ENCODE results near the gene BHLHE41.

BHLHE41 gene

GRCh38 chr12:26090836-26091510, 33.9 kb downstream of the BHLHE41 start:
- Histone ChIP-seq H3K4me3 (ENCODE audit: low read depth in 1 of 2, low read length in 2 of 2) (no peak overlapping the region), H3K27me3 (ENCODE audit: control insufficient read depth in 1 of 2, insufficient read depth in 2 of 2, low read length in 2 of 2) (no peaks in the 10 kb centered on the region), H3K9me3 (ENCODE audit: control insufficient read depth in 1 of 2, low read length in 2 of 2) (no peaks in the 10 kb centered on the region), H3K9ac (ENCODE audit: low read depth in 1 of 2, low read length in 2 of 2) (no peak overlapping the region), H3K4me1 (ENCODE audit: control insufficient read depth in 1 of 2, insufficient read depth in 2 of 2, low read length in 2 of 2) (no peaks in the 10 kb centered on the region), H3K36me3 (ENCODE audit: control insufficient read depth in 1 of 2, insufficient read depth in 2 of 2, low read length in 2 of 2) (no peaks in the 10 kb centered on the region), H3K27ac (ENCODE audit: low read depth, low read length) (no peak overlapping the region)

GRCh38 chr12:26088998-26089397, 35.8 kb downstream of the BHLHE41 start:
- H3K36me3 ChIP-seq (ENCODE audit: control insufficient read depth in 1 of 2, insufficient read depth in 2 of 2, low read length in 2 of 2): no peaks in the 10 kb centered on the region
- H3K4me3 ChIP-seq (ENCODE audit: low read depth in 1 of 2, low read length in 2 of 2): no peak overlapping the region
- H3K9me3 ChIP-seq (ENCODE audit: control insufficient read depth in 1 of 2, low read length in 2 of 2): no peaks in the 10 kb centered on the region
- H3K4me1 ChIP-seq (ENCODE audit: control insufficient read depth in 1 of 2, insufficient read depth in 2 of 2, low read length in 2 of 2): no peaks in the 10 kb centered on the region
- no peak overlapping the region for H3K27ac ChIP-seq (ENCODE audit: low read depth, low read length)
- no peak overlapping the region for H3K9ac ChIP-seq (ENCODE audit: low read depth in 1 of 2, low read length in 2 of 2)
- H3K27me3 ChIP-seq (ENCODE audit: control insufficient read depth in 1 of 2, insufficient read depth in 2 of 2, low read length in 2 of 2): no peaks in the 10 kb centered on the region

DNA sequence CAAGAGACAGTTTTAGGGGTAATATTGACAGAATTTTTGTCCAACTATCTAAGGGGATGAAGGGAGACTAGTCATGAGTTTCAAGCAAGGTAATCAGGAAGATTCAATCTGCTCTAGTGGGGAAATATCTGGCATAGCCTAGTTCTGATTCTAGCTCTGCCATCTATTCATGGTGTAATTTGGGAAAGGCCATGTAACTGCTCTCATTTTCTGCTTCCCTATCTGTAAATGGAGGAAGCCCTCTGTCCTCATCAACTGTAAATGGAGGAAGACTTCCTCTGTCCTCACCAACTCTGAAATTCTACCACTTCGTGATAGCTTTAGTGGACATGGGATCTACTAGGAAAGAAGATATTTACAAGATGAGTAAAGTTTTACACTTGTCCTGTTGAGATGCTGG, 37.9 kb downstream of the BHLHE41 start:
- Histone ChIP-seq H3K27ac (ENCODE audit: low read depth, low read length) (no peak overlapping the region), H3K4me1 (ENCODE audit: control insufficient read depth in 1 of 2, insufficient read depth in 2 of 2, low read length in 2 of 2) (no peaks in the 10 kb centered on the region), H3K9ac (ENCODE audit: low read depth in 1 of 2, low read length in 2 of 2) (no peak overlapping the region), H3K27me3 (ENCODE audit: control insufficient read depth in 1 of 2, insufficient read depth in 2 of 2, low read length in 2 of 2) (no peaks in the 10 kb centered on the region), H3K36me3 (ENCODE audit: control insufficient read depth in 1 of 2, insufficient read depth in 2 of 2, low read length in 2 of 2) (no peaks in the 10 kb centered on the region), H3K9me3 (ENCODE audit: control insufficient read depth in 1 of 2, low read length in 2 of 2) (no peaks in the 10 kb centered on the region), H3K4me3 (ENCODE audit: low read depth in 1 of 2, low read length in 2 of 2) (no peak overlapping the region)

DNA sequence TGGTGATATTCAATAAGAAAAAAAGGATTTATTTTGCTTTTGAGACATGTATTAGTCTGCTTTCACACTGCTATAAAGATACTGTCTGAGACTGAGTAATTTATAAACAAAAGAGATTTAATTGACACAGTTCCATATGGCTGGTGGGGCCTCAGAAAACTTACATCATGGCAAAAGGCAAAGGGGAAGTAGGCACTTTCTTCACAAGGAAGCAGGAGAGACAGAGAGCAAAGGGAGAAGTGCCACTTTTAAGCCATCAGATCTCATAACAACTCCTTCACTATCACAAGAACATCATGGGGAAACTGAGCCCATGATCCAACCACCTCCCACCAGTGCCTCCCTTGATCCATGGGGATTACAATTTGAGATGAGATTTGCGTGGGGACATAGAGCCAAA, 43.9 kb downstream of the BHLHE41 start:
- Histone ChIP-seq H3K27ac (ENCODE audit: low read depth, low read length) (no peak overlapping the region), H3K9ac (ENCODE audit: low read depth in 1 of 2, low read length in 2 of 2) (no peak overlapping the region), H3K4me1 (ENCODE audit: control insufficient read depth in 1 of 2, insufficient read depth in 2 of 2, low read length in 2 of 2) (no peaks in the 10 kb centered on the region), H3K36me3 (ENCODE audit: control insufficient read depth in 1 of 2, insufficient read depth in 2 of 2, low read length in 2 of 2) (no peaks in the 10 kb centered on the region), H3K4me3 (ENCODE audit: low read depth in 1 of 2, low read length in 2 of 2) (no peak overlapping the region), H3K27me3 (ENCODE audit: control insufficient read depth in 1 of 2, insufficient read depth in 2 of 2, low read length in 2 of 2) (no peaks in the 10 kb centered on the region), H3K9me3 (ENCODE audit: control insufficient read depth in 1 of 2, low read length in 2 of 2) (no peaks in the 10 kb centered on the region)

GRCh38 chr12:26077915-26078702, 46.7 kb downstream of the BHLHE41 start:
- Histone ChIP-seq H3K9ac (ENCODE audit: low read depth in 1 of 2, low read length in 2 of 2) (no peak overlapping the region), H3K27me3 (ENCODE audit: control insufficient read depth in 1 of 2, insufficient read depth in 2 of 2, low read length in 2 of 2) (no peaks in the 10 kb centered on the region), H3K9me3 (ENCODE audit: control insufficient read depth in 1 of 2, low read length in 2 of 2) (no peaks in the 10 kb centered on the region), H3K4me3 (ENCODE audit: low read depth in 1 of 2, low read length in 2 of 2) (no peak overlapping the region), H3K36me3 (ENCODE audit: control insufficient read depth in 1 of 2, insufficient read depth in 2 of 2, low read length in 2 of 2) (no peaks in the 10 kb centered on the region), H3K27ac (ENCODE audit: low read depth, low read length) (no peak overlapping the region), H3K4me1 (ENCODE audit: control insufficient read depth in 1 of 2, insufficient read depth in 2 of 2, low read length in 2 of 2) (no peaks in the 10 kb centered on the region)

Measured in duodenal mucosa (tissue), 2 donors.